Measurements from ENCODE around the gene BIRC2. TPM values are rescaled to one million over a fixed set of nuclear protein-coding genes. Genes with fewer than 3 reads are reported as not detected.

The BIRC2 gene
- total RNA-seq, 1 donor from 2014 or later, result 52.1 TPM

GRCh38 chr11:102317099-102317767, 29.8 kb upstream of the BIRC2 start, which contains the start of gene BIRC3:
TSS of gene BIRC3 (plus strand) at chr11:102317484. CDS start at chr11:102324510, 7,026 bp downstream.
- no peaks in the 10 kb centered on the region for H3K36me3 ChIP-seq
- peak within 1 kb of the TSS; percentile 84 for H3K27ac ChIP-seq
- no peaks in the 10 kb centered on the region for H3K9me3 ChIP-seq
- no peak for TF ChIP-seq POLR2A (IDR thresholded peaks at IDR 0.05)
- peak; percentile 82 to 89 for TF ChIP-seq POLR2AphosphoS5 (IDR thresholded peaks at IDR 0.05; ENCODE audit: insufficient read depth in 1 of 2, low read depth in 1 of 2)
- TF ChIP-seq, protein P1, sequence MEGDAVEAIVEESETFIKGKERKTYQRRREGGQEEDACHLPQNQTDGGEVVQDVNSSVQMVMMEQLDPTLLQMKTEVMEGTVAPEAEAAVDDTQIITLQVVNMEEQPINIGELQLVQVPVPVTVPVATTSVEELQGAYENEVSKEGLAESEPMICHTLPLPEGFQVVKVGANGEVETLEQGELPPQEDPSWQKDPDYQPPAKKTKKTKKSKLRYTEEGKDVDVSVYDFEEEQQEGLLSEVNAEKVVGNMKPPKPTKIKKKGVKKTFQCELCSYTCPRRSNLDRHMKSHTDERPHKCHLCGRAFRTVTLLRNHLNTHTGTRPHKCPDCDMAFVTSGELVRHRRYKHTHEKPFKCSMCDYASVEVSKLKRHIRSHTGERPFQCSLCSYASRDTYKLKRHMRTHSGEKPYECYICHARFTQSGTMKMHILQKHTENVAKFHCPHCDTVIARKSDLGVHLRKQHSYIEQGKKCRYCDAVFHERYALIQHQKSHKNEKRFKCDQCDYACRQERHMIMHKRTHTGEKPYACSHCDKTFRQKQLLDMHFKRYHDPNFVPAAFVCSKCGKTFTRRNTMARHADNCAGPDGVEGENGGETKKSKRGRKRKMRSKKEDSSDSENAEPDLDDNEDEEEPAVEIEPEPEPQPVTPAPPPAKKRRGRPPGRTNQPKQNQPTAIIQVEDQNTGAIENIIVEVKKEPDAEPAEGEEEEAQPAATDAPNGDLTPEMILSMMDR (IDR thresholded peaks at IDR 0.05), result peak in 2 of 3 experiments; percentile 3 to 30
- intact Hi-C loops (cut with DNase I), result no loop called here
- H3K27me3 ChIP-seq, result no peaks in the 10 kb centered on the region
- peaks cover 45% of the 10 kb centered on the region for H3K4me1 ChIP-seq
- peak within 1 kb of the TSS; percentile 66 to 78 for H3K4me3 ChIP-seq
- DNase-seq (ENCODE audit: extremely low spot score in 2 of 2), result peak; percentile 97 to 98

- H3K9me3 ChIP-seq, result no peaks in the 10 kb centered on the region
- intact Hi-C loops (cut with DNase I), result no loop called here
- TF ChIP-seq, protein P1 (IDR thresholded peaks at IDR 0.05), result no peak
- TF ChIP-seq POLR2AphosphoS5 (IDR thresholded peaks at IDR 0.05; ENCODE audit: insufficient read depth in 1 of 2, low read depth in 1 of 2), result no peak
- TF ChIP-seq POLR2A (IDR thresholded peaks at IDR 0.05), result no peak
- peak overlapping the region; percentile 66 to 78 for H3K4me3 ChIP-seq
- no peak for DNase-seq (ENCODE audit: extremely low spot score in 2 of 2)
- no peaks in the 10 kb centered on the region for H3K36me3 ChIP-seq
- H3K4me1 ChIP-seq, result peaks cover 41% of the 10 kb centered on the region
- H3K27ac ChIP-seq, result peak overlapping the region; percentile 84
- no peaks in the 10 kb centered on the region for H3K27me3 ChIP-seq
Observed at GRCh38 chr11:102317768-102318103, 29.3 kb upstream of the BIRC2 start.

DNA sequence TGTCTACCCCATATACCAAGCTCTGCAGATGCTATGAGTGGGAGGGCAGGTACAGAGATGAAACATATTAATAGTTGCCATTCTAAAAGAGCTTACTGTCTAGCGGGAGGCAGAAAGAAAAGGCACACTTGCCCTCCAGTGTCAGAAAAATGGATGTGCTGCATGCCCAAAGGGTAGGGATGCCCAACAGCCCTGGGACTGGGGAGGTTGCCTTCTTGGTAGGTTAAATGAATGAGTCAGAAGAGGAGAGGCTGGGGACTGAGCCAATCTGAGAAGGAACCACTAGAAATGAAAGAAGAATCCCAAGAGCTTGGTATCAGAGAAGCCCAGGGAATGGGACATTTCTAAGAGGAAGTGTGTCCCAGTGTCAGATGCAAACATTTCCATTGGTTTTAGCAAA, 28.5 kb upstream of the BIRC2 start:
- H3K9me3 ChIP-seq, result no peaks in the 10 kb centered on the region
- H3K4me3 ChIP-seq, result peak overlapping the region; percentile 3 to 66
- no peaks in the 10 kb centered on the region for H3K27me3 ChIP-seq
- no peak for DNase-seq (ENCODE audit: extremely low spot score in 2 of 2)
- H3K27ac ChIP-seq, result no peak overlapping the region
- H3K4me1 ChIP-seq, result peaks cover 38% of the 10 kb centered on the region
- H3K36me3 ChIP-seq, result no peaks in the 10 kb centered on the region
- intact Hi-C loops (cut with DNase I), result no loop called here
- no peak for TF ChIP-seq POLR2A (IDR thresholded peaks at IDR 0.05)
- TF ChIP-seq POLR2AphosphoS5 (IDR thresholded peaks at IDR 0.05; ENCODE audit: insufficient read depth in 1 of 2, low read depth in 1 of 2), result no peak
- TF ChIP-seq, protein P1 (IDR thresholded peaks at IDR 0.05), result no peak

- H3K27ac ChIP-seq, result no peak overlapping the region
- TF ChIP-seq POLR2AphosphoS5 (IDR thresholded peaks at IDR 0.05; ENCODE audit: insufficient read depth in 1 of 2, low read depth in 1 of 2) (no peak), POLR2A (IDR thresholded peaks at IDR 0.05) (no peak)
- TF ChIP-seq, protein P1 (IDR thresholded peaks at IDR 0.05), result no peak
- no peak overlapping the region for H3K4me3 ChIP-seq
- H3K4me1 ChIP-seq, result peaks cover 28% of the 10 kb centered on the region
- H3K36me3 ChIP-seq, result no peaks in the 10 kb centered on the region
- no peaks in the 10 kb centered on the region for H3K27me3 ChIP-seq
- no peaks in the 10 kb centered on the region for H3K9me3 ChIP-seq
- no peak for DNase-seq (ENCODE audit: extremely low spot score in 2 of 2)
- intact Hi-C loops (cut with DNase I), result no loop called here
Observed at GRCh38 chr11:102319544-102319943, 27.5 kb upstream of the BIRC2 start.

DNA sequence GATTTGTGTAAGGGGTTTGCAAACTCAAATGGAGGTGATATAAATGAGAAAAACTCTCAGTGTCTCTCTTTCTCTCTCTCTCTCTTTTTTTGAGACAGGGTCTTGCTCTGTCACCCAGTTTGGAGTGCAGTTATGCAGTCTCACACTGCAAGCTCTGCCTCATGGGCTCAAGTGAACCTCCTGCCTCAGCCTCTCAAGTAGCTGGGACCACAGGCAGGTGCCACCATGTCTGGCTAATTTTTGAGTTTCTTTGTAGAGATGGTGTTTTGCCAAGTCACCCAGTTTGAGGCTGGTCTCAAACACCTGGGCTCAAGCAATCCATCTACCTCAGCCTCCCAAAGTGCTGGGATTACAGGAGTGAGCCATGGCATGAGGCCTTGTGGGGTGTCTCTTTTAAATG, 26.8 kb upstream of the BIRC2 start:
- intact Hi-C loops (cut with DNase I), result no loop called here
- Histone ChIP-seq H3K27ac (no peak overlapping the region), H3K4me1 (peaks cover 24% of the 10 kb centered on the region), H3K4me3 (no peak overlapping the region), H3K27me3 (no peaks in the 10 kb centered on the region), H3K9me3 (no peaks in the 10 kb centered on the region), H3K36me3 (no peaks in the 10 kb centered on the region)
- TF ChIP-seq POLR2AphosphoS5 (IDR thresholded peaks at IDR 0.05; ENCODE audit: insufficient read depth in 1 of 2, low read depth in 1 of 2), result no peak
- TF ChIP-seq POLR2A (IDR thresholded peaks at IDR 0.05), result no peak
- TF ChIP-seq, protein P1 (IDR thresholded peaks at IDR 0.05), result no peak
- no peak for DNase-seq (ENCODE audit: extremely low spot score in 2 of 2)
